Measurements from ENCODE around the gene DYNC1H1.
A peak's percentile ranks its signal among the peaks of the same experiment; 100 is the strongest.
"Not testable (repeated sequence)": the region's sequence is repeated elsewhere in the genome, so short reads cannot be mapped to it uniquely, and the experiment has no call there.

DYNC1H1 gene

GRCh38 chr14:102074415-102074964 lies 110.1 kb downstream of the DYNC1H1 start:
- DNase-seq, result no peak

GRCh38 chr14:102075155-102075554 lies 110.8 kb downstream of the DYNC1H1 start:
- DNase-seq, result no peak

- no peak for DNase-seq
These were observed 113.0 kb downstream of the DYNC1H1 start for GRCh38 chr14:102077382-102077709.

- DNase-seq, result not testable (repeated sequence)
These were observed 114.0 kb downstream of the DYNC1H1 start for GRCh38 chr14:102078361-102078791.

GRCh38 chr14:102078831-102079699 lies 114.7 kb downstream of the DYNC1H1 start:
- no peak for DNase-seq

- DNase-seq, result no peak
These were observed 115.3 kb downstream of the DYNC1H1 start for GRCh38 chr14:102079700-102079979.

- DNase-seq, result no peak
These were observed 116.1 kb downstream of the DYNC1H1 start for GRCh38 chr14:102080183-102081080.

- DNase-seq, result no peak
These were observed 117.1 kb downstream of the DYNC1H1 start for GRCh38 chr14:102081231-102082080.

GRCh38 chr14:102084522-102084921 lies 120.1 kb downstream of the DYNC1H1 start:
- not testable (repeated sequence) for DNase-seq

GRCh38 chr14:102084931-102085330 lies 120.6 kb downstream of the DYNC1H1 start:
- no peak for DNase-seq

- DNase-seq, result no peak
These were observed 121.1 kb downstream of the DYNC1H1 start for GRCh38 chr14:102085488-102085887.

- peak; percentile 64 for DNase-seq
These were observed 121.8 kb downstream of the DYNC1H1 start for GRCh38 chr14:102085948-102086708.

GRCh38 chr14:102086709-102086971 lies 122.3 kb downstream of the DYNC1H1 start:
- no peak for DNase-seq

GRCh38 chr14:102086972-102087761 lies 122.8 kb downstream of the DYNC1H1 start, which contains the start of gene HSP90AA1:
HSP90AA1 (minus strand) TSS chr14:102087044; CDS start chr14:102086378, 666 bp downstream.
- peak; percentile 96 for DNase-seq

- DNase-seq, result no peak
These were observed 123.3 kb downstream of the DYNC1H1 start for GRCh38 chr14:102087762-102088011.

GRCh38 chr14:102088012-102088792 lies 123.8 kb downstream of the DYNC1H1 start:
- DNase-seq, result peak; percentile 70

GRCh38 chr14:102089621-102090343 lies 125.4 kb downstream of the DYNC1H1 start:
- no peak for DNase-seq

- no peak for DNase-seq
These were observed 126.3 kb downstream of the DYNC1H1 start for GRCh38 chr14:102090713-102091112.

GRCh38 chr14:102092806-102093205 lies 128.4 kb downstream of the DYNC1H1 start:
- DNase-seq, result no peak

- no peak for DNase-seq
These were observed 129.7 kb downstream of the DYNC1H1 start for GRCh38 chr14:102094101-102094500.

Measured in activated CD4-positive, alpha-beta T cell treated with anti-CD3 and anti-CD28 coated beads, Interleukin-2, amount 50 U/mL, for 16 hours (primary cell).